IMR-90 (cell line): ENCODE measurements around the gene APC2. TPM values are rescaled to one million over a fixed set of nuclear protein-coding genes. Genes with fewer than 3 reads are reported as not detected.

Experiments used
- ATAC-seq: fragments of 200-7000 bp; cut with Tn5 transposase; 2 replicates; pipeline ENCODE4 v1.9.1; 2020; ENCODE audit warnings: low read depth, mild to moderate bottlenecking, moderate library complexity
- BruUV-seq: library from RNA; stranded (reverse); fragments of 400-500 nt; replicated peaks from 2 replicates; lab custom pipeline; 2021; lab: Mats Ljungman, UMichigan
- CTCF ChIA-PET: fragments of 300-600 bp; formaldehyde crosslinking; extraction: SDS; loops from one replicate; lab custom pipeline; 2021; ENCODE audit warnings: antibody characterized with exemption; lab: Yijun Ruan, JAX
- POLR2A ChIA-PET: fragments of 300-600 bp; sonication (Branson Sonifier 250); formaldehyde crosslinking; loops from one replicate; lab custom pipeline; 2022; ENCODE audit warnings: antibody characterized with exemption; ENCODE audit not compliant: unreplicated experiment; lab: Charles Lee
- DNase-seq: peaks from one replicate; pipeline ENCODE4 v3.0.0; 2013
- H2AFZ ChIP-seq: replicated peaks from 2 replicates; pipeline ENCODE3; 2013; ENCODE audit warnings: low read length, mild to moderate bottlenecking; ENCODE audit not compliant: poor library complexity
- H2AK5ac ChIP-seq: 2 replicates; pipeline ENCODE4 v1.6.1; 2013; ENCODE audit warnings: low read depth, low read length, inconsistent platforms
- H2AK9ac ChIP-seq: replicated peaks from 2 replicates; pipeline ENCODE3; 2013; ENCODE audit warnings: mild to moderate bottlenecking, low read depth, low read length, moderate library complexity; ENCODE audit not compliant: poor library complexity
- H2BK120ac ChIP-seq: 2 replicates; pipeline ENCODE4 v1.6.1; 2013; ENCODE audit warnings: low read depth, low read length, inconsistent platforms
- H2BK15ac ChIP-seq: 3 replicates; pipeline ENCODE4 v1.6.1; 2013; ENCODE audit warnings: low read depth, low read length, inconsistent platforms
- H2BK20ac ChIP-seq: 2 replicates; pipeline ENCODE4 v1.6.1; 2013; ENCODE audit warnings: low read depth, mild to moderate bottlenecking, inconsistent platforms, low read length, moderate library complexity
- H2BK5ac ChIP-seq: 2 replicates; pipeline ENCODE4 v1.6.1; 2013; ENCODE audit warnings: mild to moderate bottlenecking, low read depth, low read length, inconsistent platforms; ENCODE audit not compliant: poor library complexity, severe bottlenecking
- H3K14ac ChIP-seq: replicated peaks from 2 replicates; pipeline ENCODE4 v1.6.1; 2013; ENCODE audit warnings: low read depth, low read length, inconsistent platforms
- H3K18ac ChIP-seq: 2 replicates; pipeline ENCODE4 v1.6.1; 2013; ENCODE audit warnings: low read depth, low read length, control low read depth
- H3K23ac ChIP-seq: 2 replicates; pipeline ENCODE4 v1.6.1; 2013; ENCODE audit warnings: low read depth, low read length, inconsistent platforms
- H3K27ac ChIP-seq: 2 replicates; pipeline ENCODE4 v1.5.1; 2013; ENCODE audit warnings: mild to moderate bottlenecking, control low read depth, low read length; ENCODE audit not compliant: insufficient read depth
- H3K27me3 ChIP-seq: 2 replicates; pipeline ENCODE4 v1.6.1; 2013; ENCODE audit warnings: low read length; ENCODE audit not compliant: control insufficient read depth, insufficient read depth
- H3K36me3 ChIP-seq: 2 replicates; pipeline ENCODE4 v1.6.1; 2013; ENCODE audit warnings: low read length, mixed read lengths; ENCODE audit not compliant: control insufficient read depth, insufficient read depth
- H3K4ac ChIP-seq: 2 replicates; pipeline ENCODE4 v1.6.1; 2013; ENCODE audit warnings: low read depth, low read length, inconsistent platforms
- H3K4me1 ChIP-seq: 2 replicates; pipeline ENCODE4 v1.6.1; 2013; ENCODE audit warnings: low read length, mixed read lengths; ENCODE audit not compliant: control insufficient read depth, insufficient read depth
- H3K4me2 ChIP-seq: 2 replicates; pipeline ENCODE4 v1.6.1; 2013; ENCODE audit warnings: low read depth, mild to moderate bottlenecking, control low read depth, low read length, moderate library complexity
- H3K4me3 ChIP-seq: 2 replicates; pipeline ENCODE4 v1.5.1; 2013; ENCODE audit warnings: low read depth, mild to moderate bottlenecking, control low read depth, low read length, moderate library complexity; ENCODE audit not compliant: insufficient read depth
- H3K56ac ChIP-seq: 2 replicates; pipeline ENCODE4 v1.6.1; 2013; ENCODE audit warnings: low read length, inconsistent platforms; ENCODE audit not compliant: insufficient read depth; ENCODE audit errors: extremely low read depth
- H3K79me1 ChIP-seq, 2 experiments: 2 replicates each; pipeline ENCODE4 v1.6.1; 2013; ENCODE audit warnings: low read length in 2 of 2, inconsistent platforms in 1 of 2, low read depth in 1 of 2
- H3K9ac ChIP-seq: 2 replicates; pipeline ENCODE4 v1.6.1; 2013; ENCODE audit warnings: low read depth, low read length, control low read depth
- H3K9me1 ChIP-seq: 2 replicates; pipeline ENCODE4 v1.6.1; 2013; ENCODE audit warnings: low read length, inconsistent platforms; ENCODE audit not compliant: insufficient read depth
- H3K9me3 ChIP-seq: 2 replicates; pipeline ENCODE4 v1.6.1; 2013; ENCODE audit warnings: low read length; ENCODE audit not compliant: control insufficient read depth, insufficient read depth
- H4K20me1 ChIP-seq: 2 replicates; pipeline ENCODE4 v1.6.1; 2013; ENCODE audit warnings: low read length, inconsistent platforms; ENCODE audit not compliant: insufficient read depth
- H4K5ac ChIP-seq: 2 replicates; pipeline ENCODE4 v1.6.1; 2013; ENCODE audit warnings: mild to moderate bottlenecking, low read depth, low read length, control low read depth
- H4K8ac ChIP-seq, 2 experiments: 2 replicates each; pipeline ENCODE4 v1.6.1; 2013; ENCODE audit warnings: low read depth in 2 of 2, low read length in 2 of 2, control low read depth in 1 of 2, inconsistent platforms in 1 of 2
- H4K91ac ChIP-seq: 2 replicates; pipeline ENCODE4 v1.6.1; 2013; ENCODE audit warnings: low read depth, low read length, inconsistent platforms; ENCODE audit not compliant: insufficient read depth
- CEBPB ChIP-seq: IDR thresholded peaks from 2 replicates; pipeline ENCODE4 v1.6.1; 2012; ENCODE audit warnings: low read depth, low read length, improper control_type of control experiment
- CTCF ChIP-seq: conservative IDR thresholded peaks from 2 replicates; pipeline ENCODE4 v1.5.1; 2012; ENCODE audit warnings: mild to moderate bottlenecking, low read depth, low read length, improper control_type of control experiment
- FOS ChIP-seq: fragments of 150-350 bp; IDR thresholded peaks from 2 replicates; pipeline ENCODE4 v1.6.1; 2016; ENCODE audit warnings: low read depth, low read length
- MAFK ChIP-seq: IDR thresholded peaks from 2 replicates; pipeline ENCODE4 v1.6.1; 2012; ENCODE audit warnings: low read depth, low read length, improper control_type of control experiment
- MAZ ChIP-seq: IDR thresholded peaks from 2 replicates; pipeline ENCODE4 v1.6.1; 2012; ENCODE audit warnings: low read depth, mild to moderate bottlenecking, low read length, improper control_type of control experiment, moderate library complexity, borderline replicate concordance
- MXI1 ChIP-seq: IDR thresholded peaks from 2 replicates; pipeline ENCODE4 v1.6.1; 2012; ENCODE audit warnings: low read depth, mild to moderate bottlenecking, low read length, moderate library complexity, borderline replicate concordance
- RFX5 ChIP-seq: IDR thresholded peaks from 2 replicates; pipeline ENCODE4 v1.8.0; 2012; ENCODE audit warnings: low read depth, mild to moderate bottlenecking, low read length, moderate library complexity
- SMC3 ChIP-seq: fragments of 150-350 bp; IDR thresholded peaks from 2 replicates; pipeline ENCODE4 v1.6.1; 2016; ENCODE audit warnings: low read depth, mild to moderate bottlenecking, antibody characterized with exemption, low read length, moderate library complexity
- USF2 ChIP-seq: fragments of 150-350 bp; IDR thresholded peaks from 2 replicates; pipeline ENCODE4 v1.6.1; 2017; ENCODE audit warnings: mild to moderate bottlenecking, antibody characterized with exemption, low read length, low read depth
- WGBS, 2 experiments: methylation state at CpG; one replicate each; pipeline versions ENCODE4 v1.1.5 to v1.1.7; 2013; ENCODE audit warnings: missing lambda C conversion rate in 2 of 2; ENCODE audit not compliant: insufficient read length in 1 of 2; ENCODE audit errors: extremely low coverage in 2 of 2; 5-methylcytosine and 5-hydroxymethylcytosine counted together
- dilution Hi-C: fragments of 300-500 bp; cut with HindIII; formaldehyde crosslinking; loops from one replicate; pipeline ENCODE4 v1.14.3; 2018; ENCODE audit warnings: low sequenced_read_pairs; ENCODE audit not compliant: unreplicated experiment
- in situ Hi-C: fragments of 300-500 bp; cut with MboI; formaldehyde crosslinking; loops from 3 replicates; pipeline ENCODE4 v1.14.3; 2019; ENCODE audit warnings: low sequenced_read_pairs, inconsistent platforms, mixed read lengths
- intact Hi-C: fragments of 100-400 bp; cut with micrococcal nuclease; formaldehyde crosslinking; loops from 2 replicates; pipeline ENCODE4 v1.10.0; 2022
- polyA plus RNA-seq, 3 experiments: library from polyadenylated mRNA; depleted of rRNA; stranded (reverse); fragments of >200 nt; gene quantifications; 2 replicates each; pipeline ENCODE4 v1.2.3, GENCODE V29; 2012; ENCODE audit warnings: low replicate concordance in 1 of 3
- total RNA-seq: library from RNA; depleted of rRNA; stranded (reverse); fragments of >200 nt; gene quantifications from 2 replicates; pipeline ENCODE4 v1.2.3, GENCODE V29; 2012
- TF ChIP-seq, protein P1 (sequence below): fragments of 150-350 bp; IDR thresholded peaks from 2 replicates; pipeline ENCODE4 v1.6.1; 2016; ENCODE audit warnings: low read depth, mild to moderate bottlenecking, low read length, moderate library complexity, borderline replicate concordance

Gene APC2
- total and polyA plus RNA-seq, 2 of the 4 experiments (the other 2 are of a cell fraction), result 0.36 to 0.41 TPM

DNA sequence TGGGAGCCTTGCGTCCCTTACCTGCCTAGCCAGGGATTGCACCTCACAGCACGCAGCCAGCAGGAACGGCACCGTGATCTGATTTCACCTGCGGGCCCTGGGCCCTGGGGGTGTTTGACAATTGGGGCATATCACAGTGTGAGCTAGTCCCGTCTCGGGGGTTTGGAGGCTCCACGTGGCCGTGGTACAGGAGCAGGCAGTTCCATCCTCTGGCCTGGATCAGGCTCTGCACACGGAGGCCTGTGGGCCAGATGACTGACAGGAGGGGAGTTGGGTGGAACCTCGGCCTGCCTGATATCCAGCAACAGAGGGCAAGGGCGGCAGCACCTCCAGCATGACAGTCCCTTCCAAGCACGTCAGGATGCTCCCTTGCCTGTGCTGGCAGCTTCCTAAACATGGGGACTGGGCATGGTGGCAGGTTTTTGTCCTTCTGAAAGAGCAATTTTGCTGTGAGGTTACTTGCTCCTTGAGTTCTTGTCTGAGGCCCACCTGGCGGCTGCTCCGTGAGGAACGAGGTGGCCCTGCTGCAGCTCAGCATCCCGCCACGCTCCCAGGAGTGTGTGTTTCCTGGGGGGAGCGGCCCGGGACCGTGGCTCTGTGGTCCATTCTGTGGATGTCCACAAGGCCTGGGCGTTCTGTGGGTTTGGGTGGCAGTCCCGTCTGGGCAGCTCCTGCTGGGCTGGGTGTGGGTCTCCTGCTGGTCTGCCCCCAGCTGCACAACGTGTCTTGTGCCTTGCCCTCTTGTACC lies 18.0 kb upstream of the APC2 start:
- H3K4ac ChIP-seq, result no peak overlapping the region
- H3K36me3 ChIP-seq, result peaks cover 61% of the 10 kb centered on the region
- peaks cover 19 to 54% of the 10 kb centered on the region in 2 experiments for H3K79me1 ChIP-seq
- H3K9me3 ChIP-seq, result no peaks in the 10 kb centered on the region
- TF ChIP-seq MXI1, result no peak
- no peak for TF ChIP-seq CTCF
- TF ChIP-seq CEBPB, result no peak
- TF ChIP-seq FOS, result no peak
- no peak for TF ChIP-seq USF2
- no peak for TF ChIP-seq MAFK
- no peak for TF ChIP-seq MAZ
- no peak for TF ChIP-seq RFX5
- TF ChIP-seq SMC3, result no peak
- TF ChIP-seq, protein P1, sequence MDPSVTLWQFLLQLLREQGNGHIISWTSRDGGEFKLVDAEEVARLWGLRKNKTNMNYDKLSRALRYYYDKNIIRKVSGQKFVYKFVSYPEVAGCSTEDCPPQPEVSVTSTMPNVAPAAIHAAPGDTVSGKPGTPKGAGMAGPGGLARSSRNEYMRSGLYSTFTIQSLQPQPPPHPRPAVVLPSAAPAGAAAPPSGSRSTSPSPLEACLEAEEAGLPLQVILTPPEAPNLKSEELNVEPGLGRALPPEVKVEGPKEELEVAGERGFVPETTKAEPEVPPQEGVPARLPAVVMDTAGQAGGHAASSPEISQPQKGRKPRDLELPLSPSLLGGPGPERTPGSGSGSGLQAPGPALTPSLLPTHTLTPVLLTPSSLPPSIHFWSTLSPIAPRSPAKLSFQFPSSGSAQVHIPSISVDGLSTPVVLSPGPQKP, result no peak
- H3K4me1 ChIP-seq, result no peaks in the 10 kb centered on the region
- H2BK5ac ChIP-seq, result no peak overlapping the region
- dilution Hi-C loops, result no loop called here
- no peak overlapping the region for H4K5ac ChIP-seq
- no peak overlapping the region for H3K9ac ChIP-seq
- no peak overlapping the region for H2BK15ac ChIP-seq
- H3K9me1 ChIP-seq, result no peaks in the 10 kb centered on the region; the same call in 1 of the 2 replicates
- ChIA-PET POLR2A (no interaction called here), CTCF (no interaction called here)
- no peak overlapping the region for H4K8ac ChIP-seq
- no peak overlapping the region for H3K23ac ChIP-seq
- WGBS, 2 experiments, result 95% methylated on average over 13 of the region's 24 CpGs; no CpG with 5 or more reads in 1 of the 2 experiments
- H3K4me3 ChIP-seq, result no peak overlapping the region
- BruUV-seq, result no TSS peak
- H2AFZ ChIP-seq, result no peak overlapping the region
- in situ Hi-C loops, result no loop called here
- H2AK9ac ChIP-seq, result no peak overlapping the region
- H3K27me3 ChIP-seq, result no peaks in the 10 kb centered on the region
- DNase-seq (no peak), ATAC-seq (no peak)
- no peak overlapping the region for H2BK120ac ChIP-seq
- intact Hi-C loops, result no loop called here
- no peak overlapping the region for H2BK20ac ChIP-seq
- H4K91ac ChIP-seq, result no peak overlapping the region
- no peak overlapping the region for H3K18ac ChIP-seq
- H4K20me1 ChIP-seq, result peaks cover 18% of the 10 kb centered on the region
- H2AK5ac ChIP-seq, result no peak overlapping the region
- no peak overlapping the region for H3K56ac ChIP-seq
- H3K14ac ChIP-seq, result no peak overlapping the region
- no peak overlapping the region for H3K27ac ChIP-seq
- H3K4me2 ChIP-seq, result no peak overlapping the region
